Fibroblast of upper back skin (primary cell): ENCODE results near the gene FOXA2.
"Not testable (repeated sequence)": the region's sequence is repeated elsewhere in the genome, so short reads cannot be mapped to it uniquely, and the experiment has no call there.

ENCODE experiments used
- DNase-seq: peaks from one replicate; pipeline ENCODE4 v3.0.0-alpha.2; 2013

The FOXA2 gene

GRCh38 chr20:22584522-22584921 lies at the start of gene FOXA2:
Gene FOXA2, minus strand, starts transcription at chr20:22584572. Its CDS starts 294 bp downstream, at chr20:22584278.
- DNase-seq, result no peak

GRCh38 chr20:22630701-22631100 lies 46.3 kb upstream of the FOXA2 start:
- DNase-seq, result no peak

GRCh38 chr20:22629927-22630326 lies 45.6 kb upstream of the FOXA2 start:
- no peak for DNase-seq

DNA sequence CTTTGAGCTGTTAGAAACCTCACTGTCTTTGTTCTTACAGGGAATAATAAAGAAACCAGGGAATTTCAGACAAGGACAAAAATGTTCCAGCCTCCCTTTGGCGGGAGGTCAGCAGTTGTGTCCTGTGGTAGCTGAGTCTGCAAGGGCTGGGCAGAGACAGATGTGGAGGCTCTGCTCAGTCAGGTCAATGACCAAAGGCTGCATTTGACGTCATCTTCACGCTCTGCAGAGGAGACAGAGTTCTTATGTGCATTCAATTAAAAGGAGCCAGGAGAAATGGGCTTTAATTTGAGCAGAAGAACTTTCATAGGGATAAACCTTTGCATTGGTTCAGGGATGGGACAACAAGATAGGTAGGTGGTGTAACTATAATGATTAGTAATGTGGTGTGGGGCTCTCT lies 45.1 kb upstream of the FOXA2 start:
- no peak for DNase-seq

DNA sequence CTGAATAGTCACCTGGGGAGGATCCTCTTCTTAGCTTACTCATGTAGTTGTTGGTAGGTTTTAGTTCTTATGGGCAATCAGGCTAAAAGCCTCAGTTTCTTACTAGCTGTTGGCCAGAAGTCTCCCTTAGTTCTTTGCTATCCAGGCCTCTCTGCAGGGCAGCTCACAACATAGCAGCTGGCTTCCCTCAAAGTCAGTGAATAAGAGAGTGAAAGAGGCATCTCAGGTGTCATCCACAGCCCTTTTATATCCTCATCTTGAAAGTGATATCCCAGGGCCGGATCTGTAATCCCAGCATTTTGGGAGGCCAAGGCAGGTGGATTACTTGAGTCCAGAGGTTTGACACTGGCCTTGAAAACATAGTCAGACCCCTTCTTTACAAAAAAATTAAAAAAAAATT lies 42.1 kb upstream of the FOXA2 start:
- DNase-seq, result no peak

GRCh38 chr20:22623211-22623610 lies 38.8 kb upstream of the FOXA2 start:
- DNase-seq, result no peak

DNA sequence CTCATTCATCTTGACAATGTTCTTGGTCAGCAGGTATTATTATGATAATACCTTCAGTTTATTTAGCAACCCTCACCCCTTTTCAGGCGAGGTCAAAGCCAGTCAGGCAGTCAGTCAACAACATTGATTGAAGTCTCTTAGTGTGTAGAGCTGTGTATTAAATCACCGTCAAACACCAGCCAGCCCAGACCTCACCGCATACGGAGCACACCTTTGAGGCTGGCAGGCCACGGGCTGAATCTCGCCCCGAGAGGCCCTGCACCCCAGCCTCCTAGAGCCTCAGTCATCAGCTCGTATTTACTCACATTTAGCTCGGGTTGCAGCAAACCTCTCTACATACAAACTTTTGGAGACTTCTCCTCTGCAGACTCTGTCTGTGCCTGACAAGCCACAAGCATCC lies 36.0 kb upstream of the FOXA2 start:
- DNase-seq, result no peak

GRCh38 chr20:22619806-22620205 lies 35.4 kb upstream of the FOXA2 start:
- DNase-seq, result no peak

DNA sequence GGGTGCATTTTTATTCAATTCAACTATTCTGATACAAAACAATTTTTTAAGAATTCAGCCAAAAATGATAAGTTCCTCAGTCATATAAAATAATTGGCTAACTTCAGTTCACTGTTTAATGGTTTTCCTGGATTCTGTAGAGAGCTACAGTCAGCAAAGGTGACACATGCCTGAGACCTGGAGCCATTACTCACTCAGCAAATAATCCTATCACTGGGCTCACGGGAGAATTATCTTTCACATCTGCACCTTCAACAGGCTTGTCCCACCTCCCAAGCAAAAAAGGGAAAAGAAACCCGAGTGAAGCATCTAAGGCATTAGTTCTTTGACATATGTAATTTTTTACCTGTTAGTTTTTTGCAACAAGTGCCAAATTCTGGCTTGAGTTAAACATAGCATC lies 34.9 kb upstream of the FOXA2 start:
- no peak for DNase-seq

DNA sequence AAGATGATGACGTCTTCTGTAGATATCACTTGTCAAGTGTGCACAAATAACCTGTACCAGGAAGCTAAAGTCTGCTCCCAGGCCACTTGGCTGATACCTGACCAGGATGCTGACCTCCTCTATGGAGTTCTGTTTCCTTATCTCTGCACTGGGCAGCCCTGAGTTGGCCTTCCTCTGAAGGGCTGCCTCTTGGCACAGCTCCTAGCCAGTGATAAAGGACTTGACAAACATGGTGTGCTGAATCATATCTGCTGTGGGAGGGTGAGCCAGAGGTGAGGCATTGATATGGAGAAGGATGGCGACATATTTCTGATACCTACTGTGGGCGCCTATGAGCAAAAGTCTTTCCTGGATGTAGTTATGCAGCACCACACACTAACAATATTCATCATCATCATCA lies 32.8 kb upstream of the FOXA2 start:
- no peak for DNase-seq

DNA sequence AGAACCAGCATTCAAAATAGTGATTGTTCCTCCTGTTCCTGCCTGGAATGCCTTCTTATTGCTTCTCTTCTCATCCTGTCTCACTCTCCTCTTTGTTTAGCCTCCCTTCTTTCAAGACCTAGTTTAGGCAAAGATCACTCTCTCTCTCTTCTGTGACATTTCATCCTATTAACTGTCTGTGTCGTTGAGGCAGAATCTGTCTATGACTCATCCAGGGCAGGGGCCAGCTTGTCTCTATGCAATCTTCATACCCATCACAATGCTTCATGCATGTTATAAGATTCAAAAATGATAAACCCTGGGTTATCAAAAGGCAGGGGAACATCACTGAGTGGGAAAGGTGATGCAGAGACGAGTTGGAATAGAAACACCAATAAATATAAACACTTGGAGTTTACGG lies 32.2 kb upstream of the FOXA2 start:
- no peak for DNase-seq

GRCh38 chr20:22615425-22615824 lies 31.1 kb upstream of the FOXA2 start:
- DNase-seq, result no peak

GRCh38 chr20:22611636-22612035 lies 27.3 kb upstream of the FOXA2 start:
- DNase-seq, result no peak

DNA sequence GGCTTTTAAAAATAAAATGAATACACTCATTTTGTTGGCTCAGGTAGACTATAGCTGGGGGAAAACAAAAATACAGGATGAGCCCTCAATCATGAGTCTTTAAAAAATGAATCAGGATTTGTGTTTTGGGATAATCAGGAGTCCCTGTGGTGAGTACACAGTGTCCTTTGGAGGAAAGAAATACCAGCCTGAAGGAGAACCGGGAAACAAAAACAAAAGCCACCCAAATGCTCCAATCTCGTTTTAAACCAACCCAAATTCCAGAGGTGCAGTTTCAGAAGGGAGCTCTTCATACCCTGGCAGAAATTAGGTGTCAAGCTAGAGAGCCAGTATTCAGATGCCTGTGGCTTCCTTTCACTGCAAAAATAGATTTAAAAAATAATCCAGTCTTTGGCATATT lies 23.3 kb upstream of the FOXA2 start:
- DNase-seq, result no peak

DNA sequence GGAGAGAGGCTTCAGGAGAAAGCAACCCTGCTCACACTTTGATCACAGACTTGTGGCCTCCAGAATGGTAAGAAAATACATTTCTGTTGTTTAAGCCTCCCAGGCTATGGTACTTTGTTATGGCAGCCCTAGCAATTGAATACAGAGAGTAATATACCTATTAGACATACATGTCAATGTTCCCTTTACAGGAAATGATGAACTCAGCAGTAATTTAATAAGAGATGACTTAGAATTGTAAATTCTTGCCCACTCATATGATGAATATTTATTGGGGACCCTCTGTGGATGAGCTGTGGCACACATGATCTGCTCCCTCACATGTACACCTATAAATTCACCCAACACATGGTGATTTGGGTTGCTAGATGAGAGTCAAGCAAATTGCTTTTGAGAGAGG lies 20.4 kb upstream of the FOXA2 start:
- no peak for DNase-seq

- no peak for DNase-seq
Measured at GRCh38 chr20:22601361-22602141, 17.2 kb upstream of the FOXA2 start.

DNA sequence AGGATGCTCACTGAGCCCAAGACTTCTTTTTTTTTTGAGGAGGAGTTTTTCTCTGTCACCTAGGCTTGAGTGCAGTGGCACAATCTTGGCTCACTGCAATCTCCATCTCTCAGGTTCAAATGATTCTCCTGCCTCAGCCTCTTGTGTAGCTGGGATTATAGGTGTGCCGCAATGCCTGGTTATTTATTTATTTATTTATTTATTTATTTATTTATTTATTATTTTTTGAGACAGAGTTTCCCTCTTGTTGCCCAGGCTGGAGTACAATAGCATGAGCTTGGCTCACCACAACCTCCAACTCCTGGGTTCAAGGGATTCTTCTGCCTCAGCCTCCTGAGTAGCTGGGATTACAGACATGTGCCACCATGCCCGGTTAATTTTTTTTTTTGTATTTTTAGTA lies 14.9 kb upstream of the FOXA2 start:
- DNase-seq, result not testable (repeated sequence)

DNA sequence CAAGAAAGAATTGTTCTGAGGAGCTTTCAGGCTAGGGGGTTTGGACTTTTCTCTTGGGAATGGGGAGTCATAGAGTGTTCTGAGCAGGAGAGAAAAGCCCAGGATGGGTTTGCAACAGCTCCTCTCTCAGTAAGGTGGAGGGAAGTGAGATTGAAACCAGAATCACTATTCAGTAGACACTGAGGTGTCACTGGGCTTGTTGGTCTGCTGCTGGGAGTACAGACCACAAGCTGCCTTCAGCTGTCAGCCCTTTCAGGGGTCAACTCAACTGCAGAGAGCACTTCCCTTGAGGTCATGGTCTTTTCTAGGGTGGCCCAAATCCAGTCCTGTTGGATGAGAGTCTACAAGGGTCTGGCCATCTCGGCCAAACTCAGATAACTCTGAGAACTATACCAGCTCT lies 12.9 kb upstream of the FOXA2 start:
- DNase-seq, result no peak

GRCh38 chr20:22590662-22591061 lies 6.3 kb upstream of the FOXA2 start:
- DNase-seq, result no peak

GRCh38 chr20:22586645-22587310 lies 2.4 kb upstream of the FOXA2 start:
- DNase-seq, result no peak

DNA sequence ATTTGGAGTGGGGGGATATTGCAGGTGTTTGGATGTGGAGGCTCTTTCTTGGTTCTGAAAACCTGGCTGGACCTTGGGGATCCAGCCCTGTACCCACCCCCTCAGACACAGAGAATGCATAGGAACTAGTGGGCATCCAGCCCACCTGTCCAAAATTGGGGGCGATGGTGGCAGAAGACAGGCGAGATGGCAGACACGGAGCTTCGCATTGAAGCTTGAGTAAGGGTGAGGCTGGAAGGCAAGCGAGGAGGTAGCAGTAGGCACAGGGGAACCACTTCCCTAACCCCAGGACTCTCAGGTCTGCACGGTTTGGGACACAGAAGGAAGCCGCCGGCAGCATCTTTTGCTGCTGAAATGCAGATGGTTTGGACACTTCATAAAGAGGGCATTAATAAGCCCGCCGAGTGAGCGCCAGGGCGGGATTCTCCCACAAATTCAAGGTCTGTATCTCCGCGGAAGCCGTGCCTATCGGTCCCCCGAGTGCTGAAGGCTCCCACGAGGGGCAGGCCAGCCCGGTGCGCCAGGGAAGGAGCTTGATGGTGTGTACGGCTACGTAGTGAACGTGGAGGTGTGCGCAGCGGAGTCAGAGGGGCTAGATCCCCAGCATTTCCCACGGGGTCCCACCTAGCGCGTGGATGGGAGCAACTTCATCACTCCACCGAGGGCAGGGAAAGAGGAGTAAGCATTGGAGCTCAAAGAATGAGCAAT lies 1.6 kb upstream of the FOXA2 start:
- no peak for DNase-seq

GRCh38 chr20:22584922-22585785 lies 782 bp upstream of the FOXA2 start:
- DNase-seq, result no peak
